IMR-90 (cell line): Measurements from ENCODE around the gene ARL14.
A peak's percentile ranks its signal among the peaks of the same experiment; 100 is the strongest.

Experiments used
- CEBPB ChIP-seq: IDR thresholded peaks from 2 replicates; pipeline ENCODE4 v1.6.1; 2012; ENCODE audit warnings: low read depth, low read length, improper control_type of control experiment
- MAFK ChIP-seq: IDR thresholded peaks from 2 replicates; pipeline ENCODE4 v1.6.1; 2012; ENCODE audit warnings: low read depth, low read length, improper control_type of control experiment
- MAZ ChIP-seq: IDR thresholded peaks from 2 replicates; pipeline ENCODE4 v1.6.1; 2012; ENCODE audit warnings: low read depth, mild to moderate bottlenecking, low read length, improper control_type of control experiment, moderate library complexity, borderline replicate concordance
- MXI1 ChIP-seq: IDR thresholded peaks from 2 replicates; pipeline ENCODE4 v1.6.1; 2012; ENCODE audit warnings: low read depth, mild to moderate bottlenecking, low read length, moderate library complexity, borderline replicate concordance
- POLR2A ChIP-seq: IDR thresholded peaks from 2 replicates; pipeline ENCODE4 v1.6.1; 2012; ENCODE audit warnings: mild to moderate bottlenecking, low read depth, low read length
- RFX5 ChIP-seq: IDR thresholded peaks from 2 replicates; pipeline ENCODE4 v1.8.0; 2012; ENCODE audit warnings: low read depth, mild to moderate bottlenecking, low read length, moderate library complexity
- SMC3 ChIP-seq: fragments of 150-350 bp; IDR thresholded peaks from 2 replicates; pipeline ENCODE4 v1.6.1; 2016; ENCODE audit warnings: low read depth, mild to moderate bottlenecking, antibody characterized with exemption, low read length, moderate library complexity
- TF ChIP-seq, protein P1 (sequence below): conservative IDR thresholded peaks from 2 replicates; pipeline ENCODE4 v1.5.1; 2012; ENCODE audit warnings: mild to moderate bottlenecking, low read depth, low read length, improper control_type of control experiment
- TF ChIP-seq, protein P2 (sequence below): fragments of 150-350 bp; IDR thresholded peaks from 2 replicates; pipeline ENCODE4 v1.6.1; 2016; ENCODE audit warnings: low read depth, mild to moderate bottlenecking, low read length, moderate library complexity, borderline replicate concordance

DNA sequence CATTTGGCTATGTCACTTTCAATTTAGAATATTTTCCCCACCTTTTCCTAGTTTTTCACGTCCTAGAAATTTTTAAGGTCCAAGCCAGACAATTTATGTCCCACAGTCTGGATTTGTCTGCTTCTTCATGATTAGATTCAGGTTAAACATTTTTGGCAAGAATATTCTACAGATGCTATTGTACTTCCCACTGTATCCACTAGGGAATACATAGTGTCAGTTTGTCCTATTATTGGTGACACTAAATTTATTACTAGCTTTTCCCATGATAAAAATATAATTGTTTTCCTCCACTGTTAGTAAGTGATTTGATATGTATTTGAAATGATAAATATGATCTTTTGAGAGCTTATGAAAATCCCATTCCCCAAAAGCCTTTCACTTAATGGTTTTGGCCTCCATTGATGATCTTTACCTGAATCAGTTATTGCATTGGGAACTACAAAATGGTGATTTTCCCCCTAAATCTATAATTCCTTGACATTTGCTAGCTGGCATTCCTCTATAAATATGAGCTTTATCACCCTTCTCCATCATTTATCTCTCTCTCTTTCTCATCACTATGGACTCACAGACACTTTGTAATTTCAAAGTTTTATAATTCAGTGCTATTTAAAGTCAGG lies 8.3 kb downstream of the ARL14 start:
- TF ChIP-seq, protein P1, sequence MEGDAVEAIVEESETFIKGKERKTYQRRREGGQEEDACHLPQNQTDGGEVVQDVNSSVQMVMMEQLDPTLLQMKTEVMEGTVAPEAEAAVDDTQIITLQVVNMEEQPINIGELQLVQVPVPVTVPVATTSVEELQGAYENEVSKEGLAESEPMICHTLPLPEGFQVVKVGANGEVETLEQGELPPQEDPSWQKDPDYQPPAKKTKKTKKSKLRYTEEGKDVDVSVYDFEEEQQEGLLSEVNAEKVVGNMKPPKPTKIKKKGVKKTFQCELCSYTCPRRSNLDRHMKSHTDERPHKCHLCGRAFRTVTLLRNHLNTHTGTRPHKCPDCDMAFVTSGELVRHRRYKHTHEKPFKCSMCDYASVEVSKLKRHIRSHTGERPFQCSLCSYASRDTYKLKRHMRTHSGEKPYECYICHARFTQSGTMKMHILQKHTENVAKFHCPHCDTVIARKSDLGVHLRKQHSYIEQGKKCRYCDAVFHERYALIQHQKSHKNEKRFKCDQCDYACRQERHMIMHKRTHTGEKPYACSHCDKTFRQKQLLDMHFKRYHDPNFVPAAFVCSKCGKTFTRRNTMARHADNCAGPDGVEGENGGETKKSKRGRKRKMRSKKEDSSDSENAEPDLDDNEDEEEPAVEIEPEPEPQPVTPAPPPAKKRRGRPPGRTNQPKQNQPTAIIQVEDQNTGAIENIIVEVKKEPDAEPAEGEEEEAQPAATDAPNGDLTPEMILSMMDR: peak; percentile 32
- TF ChIP-seq RFX5 (no peak), MAZ (no peak), CEBPB (no peak), SMC3 (no peak), MAFK (no peak), POLR2A (no peak), MXI1 (no peak)
- TF ChIP-seq, protein P2, sequence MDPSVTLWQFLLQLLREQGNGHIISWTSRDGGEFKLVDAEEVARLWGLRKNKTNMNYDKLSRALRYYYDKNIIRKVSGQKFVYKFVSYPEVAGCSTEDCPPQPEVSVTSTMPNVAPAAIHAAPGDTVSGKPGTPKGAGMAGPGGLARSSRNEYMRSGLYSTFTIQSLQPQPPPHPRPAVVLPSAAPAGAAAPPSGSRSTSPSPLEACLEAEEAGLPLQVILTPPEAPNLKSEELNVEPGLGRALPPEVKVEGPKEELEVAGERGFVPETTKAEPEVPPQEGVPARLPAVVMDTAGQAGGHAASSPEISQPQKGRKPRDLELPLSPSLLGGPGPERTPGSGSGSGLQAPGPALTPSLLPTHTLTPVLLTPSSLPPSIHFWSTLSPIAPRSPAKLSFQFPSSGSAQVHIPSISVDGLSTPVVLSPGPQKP: no peak
